ENCODE data around the gene DOC2A.

DNA sequence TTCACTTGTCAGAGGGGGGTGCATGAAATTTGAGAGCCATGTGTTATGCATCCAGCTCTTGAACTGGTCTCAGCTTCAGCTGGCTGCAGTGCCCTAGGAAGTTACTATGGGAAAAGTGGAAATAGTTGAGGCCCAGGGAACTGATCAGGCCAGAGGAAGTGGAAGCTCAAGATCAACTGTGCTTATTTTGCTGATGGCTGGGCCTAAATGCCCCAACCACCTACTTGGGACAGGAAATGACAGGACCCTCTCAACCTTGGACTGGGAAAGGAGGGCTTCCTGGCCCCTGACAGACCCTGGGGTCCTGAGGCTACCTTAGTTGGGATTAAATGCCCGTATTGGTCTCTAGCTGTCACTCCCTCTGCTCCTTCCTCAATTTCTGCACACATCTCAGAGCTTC is 38.3 kb downstream of the DOC2A start:
- TF ChIP-seq CTCF (IDR thresholded peaks at IDR 0.05; ENCODE audit: low read depth, low read length) (no peak), MAX (IDR thresholded peaks at IDR 0.05; ENCODE audit: low read depth, low read length) (no peak), POLR2A (IDR thresholded peaks at IDR 0.05; ENCODE audit: extremely low read depth, insufficient read length) (no peak), MYC (IDR thresholded peaks at IDR 0.05; ENCODE audit: low read depth, low read length) (no peak)
